B cell (primary cell): ENCODE measurements around the gene SPTB. TPM values are rescaled to one million over a fixed set of nuclear protein-coding genes. Genes with fewer than 3 reads are reported as not detected.

Experiments used
- ATAC-seq: fragments of 200-7000 bp; cut with Tn5 transposase; one replicate; pipeline ENCODE4 v1.10.0; 2021; ENCODE audit warnings: low read depth, mild to moderate bottlenecking, moderate number of reproducible peaks, moderate library complexity
- CTCF ChIA-PET: fragments of 350-600 bp; sonication (Branson Sonifier 250); formaldehyde crosslinking; loops from one replicate; lab custom pipeline; 2021; ENCODE audit warnings: antibody characterized with exemption, inconsistent platforms; lab: Charles Lee
- POLR2A ChIA-PET: fragments of 350-600 bp; sonication (Branson Sonifier 250); formaldehyde crosslinking; loops from one replicate; lab custom pipeline; 2021; ENCODE audit warnings: antibody characterized with exemption; lab: Charles Lee
- DNase-seq: peaks from one replicate; pipeline ENCODE4 v3.0.0; 2013
- H2AFZ ChIP-seq: 2 replicates; pipeline ENCODE4 v1.6.1; 2012; ENCODE audit warnings: mild to moderate bottlenecking, low read depth, low read length; ENCODE audit not compliant: insufficient read depth, poor library complexity, severe bottlenecking
- H3K27ac ChIP-seq, 2 donors: 1 replicate in 1 of 2; 2 replicates in 1 of 2; pipeline ENCODE4 v1.5.1; 2012 to 2013; ENCODE audit warnings: low read length in 2 of 2, mild to moderate bottlenecking in 2 of 2, moderate library complexity in 1 of 2
- H3K27me3 ChIP-seq, 4 experiments: fragments of 200-600 bp in 1 of 4; sonication (generic) in 1 of 4; replicated peaks in 1 of 4; 1 replicate in 2 of 4; 2 replicates in 2 of 4; pipeline versions ENCODE4 v1.6.1 to v1.7.0; 2013 to 2016; ENCODE audit warnings: low read length in 3 of 4, mild to moderate bottlenecking in 2 of 4, mixed read lengths in 1 of 4, moderate library complexity in 1 of 4; ENCODE audit not compliant: insufficient read depth in 4 of 4, control insufficient read depth in 3 of 4; ENCODE audit errors: control extremely low read depth in 1 of 4
- H3K36me3 ChIP-seq, 2 experiments: replicated peaks in 1 of 2; 1 replicate in 1 of 2; 2 replicates in 1 of 2; pipeline versions ENCODE4 v1.6.1 to v1.7.1; 2013; ENCODE audit warnings: low read length in 1 of 2; ENCODE audit not compliant: insufficient read depth in 2 of 2, control insufficient read depth in 1 of 2; ENCODE audit errors: control extremely low read depth in 1 of 2, extremely low read depth in 1 of 2
- H3K4me1 ChIP-seq, 2 donors: fragments of 200-600 bp in 1 of 2; sonication (generic) in 1 of 2; 1 replicate in 1 of 2; 2 replicates in 1 of 2; pipeline versions ENCODE4 v1.5.1 to v1.6.1; 2013 to 2017; ENCODE audit warnings: low read length in 2 of 2; ENCODE audit not compliant: control insufficient read depth in 2 of 2, insufficient read depth in 2 of 2
- H3K4me2 ChIP-seq: replicated peaks from 2 replicates; pipeline ENCODE3; 2012; ENCODE audit warnings: mild to moderate bottlenecking, low read depth, low read length; ENCODE audit not compliant: poor library complexity, severe bottlenecking
- H3K4me3 ChIP-seq, 5 experiments: fragments of 200-600 bp in 1 of 5; sonication (generic) in 1 of 5; 1 replicate in 3 of 5; 2 replicates in 2 of 5; pipeline versions ENCODE4 v1.5.1 to v1.7.0; 2011 to 2016; ENCODE audit warnings: low read length in 4 of 5, mild to moderate bottlenecking in 4 of 5, low read depth in 2 of 5, control low read depth in 1 of 5, moderate library complexity in 1 of 5; ENCODE audit not compliant: insufficient read depth in 1 of 5; ENCODE audit errors: control extremely low read depth in 1 of 5, extremely low read depth in 1 of 5
- H3K79me2 ChIP-seq: fragments of 200-600 bp; sonication (generic); one replicate; pipeline ENCODE4 v1.6.0; 2016; ENCODE audit warnings: low read length; ENCODE audit not compliant: control insufficient read depth, insufficient read depth
- H3K9ac ChIP-seq: fragments of 200-600 bp; sonication (generic); 2 replicates; pipeline ENCODE4 v1.6.1; 2017; ENCODE audit warnings: mild to moderate bottlenecking, low read length, moderate library complexity
- H3K9me3 ChIP-seq, 3 donors: one replicate each; pipeline versions ENCODE4 v1.6.1 to v1.7.1; 2013; ENCODE audit warnings: low read length in 2 of 3; ENCODE audit not compliant: control insufficient read depth in 2 of 3, insufficient read depth in 1 of 3; ENCODE audit errors: control extremely low read depth in 1 of 3
- H4K20me1 ChIP-seq: 2 replicates; pipeline ENCODE4 v1.6.0; 2012; ENCODE audit warnings: mild to moderate bottlenecking, low read length; ENCODE audit not compliant: insufficient read depth, control insufficient read depth, poor library complexity, severe bottlenecking
- H3K27ac Mint-ChIP-seq: one replicate; pipeline ENCODE4 v1.8.0; 2021; ENCODE audit warnings: mixed read lengths
- H3K27me3 Mint-ChIP-seq: one replicate; pipeline ENCODE4 v1.8.0; 2021; ENCODE audit warnings: mixed read lengths
- H3K4me1 Mint-ChIP-seq: one replicate; pipeline ENCODE4 v1.8.0; 2021; ENCODE audit warnings: mixed read lengths
- H3K4me3 Mint-ChIP-seq: one replicate; pipeline ENCODE4 v1.8.0; 2021; ENCODE audit warnings: mixed read lengths
- H3K9me3 Mint-ChIP-seq: one replicate; pipeline ENCODE4 v1.8.0; 2022; ENCODE audit warnings: mixed read lengths; ENCODE audit not compliant: insufficient read depth
- EZH2 ChIP-seq: IDR thresholded peaks from 2 replicates; pipeline ENCODE4 v1.6.1; 2012; ENCODE audit warnings: borderline replicate concordance, low read depth, mild to moderate bottlenecking, moderate library complexity, low read length; ENCODE audit not compliant: insufficient read depth, poor library complexity, severe bottlenecking
- WGBS: methylation state at CpG from one replicate; pipeline ENCODE4 v1.1.5; 2013; ENCODE audit warnings: missing lambda C conversion rate; ENCODE audit not compliant: insufficient coverage; 5-methylcytosine and 5-hydroxymethylcytosine counted together
- intact Hi-C: fragments of 100-400 bp; cut with micrococcal nuclease; formaldehyde crosslinking; loops from one replicate; pipeline ENCODE4 v1.10.0; 2022
- polyA plus RNA-seq: library from polyadenylated mRNA; depleted of rRNA; stranded (reverse); fragments of >200 nt; gene quantifications from 2 replicates; pipeline ENCODE4 v1.2.3, GENCODE V29; 2012
- total RNA-seq, 2 donors: library from RNA; stranded (reverse); fragments of 120-200 nt in 1 of 2; gene quantifications; 1 replicate in 1 of 2; 2 replicates in 1 of 2; pipeline versions ENCODE4 v1.2.3 to v1.2.4, GENCODE V29; 2013 to 2022
- TF ChIP-seq, protein P1 (sequence below): fragments of 200-600 bp; IDR thresholded peaks from one replicate; pipeline ENCODE4 v1.8.0; 2022; ENCODE audit warnings: antibody characterized with exemption, mild to moderate bottlenecking

The SPTB gene
- total and polyA plus RNA-seq, 2 donors (not counting 1 experiment from before 2014, with no cell fraction given), result 0.12 TPM; not detected in 1

DNA sequence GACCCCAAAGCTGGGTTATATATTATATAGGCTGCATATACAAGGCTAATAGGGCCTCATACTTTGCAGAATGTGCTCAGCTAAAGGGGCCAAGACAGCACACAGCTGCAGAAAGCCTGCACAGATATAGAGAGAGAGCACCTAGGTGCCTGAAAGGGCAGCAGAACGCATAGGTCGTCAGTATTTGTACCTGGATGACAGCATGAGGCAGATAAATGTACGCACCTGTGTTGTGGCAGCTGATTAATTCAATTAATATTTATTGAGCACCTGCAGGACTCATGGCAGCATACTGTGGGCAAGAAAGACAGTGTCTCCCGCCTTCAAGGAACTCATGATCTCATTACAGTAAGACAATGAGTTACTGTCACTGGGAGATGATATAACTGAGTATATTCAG, 33.4 kb downstream of the SPTB start:
- DNase-seq (no peak), ATAC-seq (no peak)
- Histone ChIP-seq H3K36me3 (no peaks in the 10 kb centered on the region), H3K27me3 (peaks cover 0 to 4% (median 2%) of the 10 kb centered on the region in 4 experiments), H3K4me3 (no peak overlapping the region), H3K9me3 (no peaks in the 10 kb centered on the region), H3K79me2 (no peaks in the 10 kb centered on the region), H3K4me1 (no peaks in the 10 kb centered on the region), H4K20me1 (no peaks in the 10 kb centered on the region), H3K27ac (no peak overlapping the region), H2AFZ (no peak overlapping the region), H3K9ac (no peak overlapping the region), H3K4me2 (no peak overlapping the region)
- H3K4me1 Mint-ChIP-seq, result peaks cover 4% of the 10 kb centered on the region
- H3K27me3 Mint-ChIP-seq, result peaks cover 53% of the 10 kb centered on the region
- H3K4me3 Mint-ChIP-seq, result no peak overlapping the region
- 94% methylated on average over 3 of the region's 4 CpGs for WGBS
- ChIA-PET POLR2A (no interaction called here), CTCF (interaction anchor here (1.2 to 2.3 kb wide), 2 partner anchors 22 to 45 kb away, joined by 4 to 9 read pairs; no protein-coding TSS in a partner anchor)
- intact Hi-C loops, result no loop called here
- H3K9me3 Mint-ChIP-seq, result no peaks in the 10 kb centered on the region
- H3K27ac Mint-ChIP-seq, result no peak overlapping the region
- TF ChIP-seq, protein P1, sequence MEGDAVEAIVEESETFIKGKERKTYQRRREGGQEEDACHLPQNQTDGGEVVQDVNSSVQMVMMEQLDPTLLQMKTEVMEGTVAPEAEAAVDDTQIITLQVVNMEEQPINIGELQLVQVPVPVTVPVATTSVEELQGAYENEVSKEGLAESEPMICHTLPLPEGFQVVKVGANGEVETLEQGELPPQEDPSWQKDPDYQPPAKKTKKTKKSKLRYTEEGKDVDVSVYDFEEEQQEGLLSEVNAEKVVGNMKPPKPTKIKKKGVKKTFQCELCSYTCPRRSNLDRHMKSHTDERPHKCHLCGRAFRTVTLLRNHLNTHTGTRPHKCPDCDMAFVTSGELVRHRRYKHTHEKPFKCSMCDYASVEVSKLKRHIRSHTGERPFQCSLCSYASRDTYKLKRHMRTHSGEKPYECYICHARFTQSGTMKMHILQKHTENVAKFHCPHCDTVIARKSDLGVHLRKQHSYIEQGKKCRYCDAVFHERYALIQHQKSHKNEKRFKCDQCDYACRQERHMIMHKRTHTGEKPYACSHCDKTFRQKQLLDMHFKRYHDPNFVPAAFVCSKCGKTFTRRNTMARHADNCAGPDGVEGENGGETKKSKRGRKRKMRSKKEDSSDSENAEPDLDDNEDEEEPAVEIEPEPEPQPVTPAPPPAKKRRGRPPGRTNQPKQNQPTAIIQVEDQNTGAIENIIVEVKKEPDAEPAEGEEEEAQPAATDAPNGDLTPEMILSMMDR, result no peak
- no peak for TF ChIP-seq EZH2

DNA sequence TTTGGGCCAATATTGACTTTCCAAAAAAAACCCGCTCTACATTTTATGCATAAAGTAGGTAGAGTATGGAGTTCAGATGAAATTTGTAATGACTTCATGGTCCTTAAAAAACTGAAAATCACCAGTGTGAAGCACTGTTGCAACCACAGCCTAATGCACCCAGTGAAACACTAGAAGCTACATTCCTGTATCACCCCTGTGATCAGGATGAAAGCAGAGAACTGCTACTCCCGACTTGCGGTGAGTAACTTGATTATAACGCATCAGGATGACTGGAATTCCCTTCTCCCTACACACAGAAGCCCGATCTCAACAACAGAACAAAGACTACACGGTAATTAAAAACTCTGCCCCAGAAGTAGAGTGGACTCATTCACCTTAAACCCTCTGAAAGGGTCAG, 33.8 kb downstream of the SPTB start:
- no peaks in the 10 kb centered on the region for H3K79me2 ChIP-seq
- WGBS, result 81% methylated on average over 3 of the region's 6 CpGs
- H3K27ac Mint-ChIP-seq, result no peak overlapping the region

More for the DNA sequence above, 33.8 kb downstream of the SPTB start:
- Mint-ChIP-seq H3K4me3 (no peak overlapping the region), H3K27me3 (peaks cover 52% of the 10 kb centered on the region), H3K4me1 (peaks cover 4% of the 10 kb centered on the region), H3K9me3 (no peaks in the 10 kb centered on the region)
- H3K27ac ChIP-seq, result no peak overlapping the region
- H3K9ac ChIP-seq, result no peak overlapping the region
- intact Hi-C loops, result no loop called here
- no peak overlapping the region for H3K4me2 ChIP-seq
- no peak for TF ChIP-seq EZH2
- TF ChIP-seq, protein P1, result no peak
- no peaks in the 10 kb centered on the region for H3K9me3 ChIP-seq
- no peak overlapping the region for H3K4me3 ChIP-seq
- no peaks in the 10 kb centered on the region for H3K36me3 ChIP-seq
- H2AFZ ChIP-seq, result no peak overlapping the region
- H3K4me1 ChIP-seq, result no peaks in the 10 kb centered on the region
- no peaks in the 10 kb centered on the region for H4K20me1 ChIP-seq
- CTCF ChIA-PET, result interaction anchor here (2.3 kb wide), 1 partner anchor 45 kb away, joined by 9 read pairs; no protein-coding TSS in a partner anchor
- ATAC-seq, result no peak
- POLR2A ChIA-PET, result no interaction called here
- H3K27me3 ChIP-seq, result peaks cover 0 to 8% (median 2%) of the 10 kb centered on the region in 4 experiments
- DNase-seq, result no peak
